OCI-LY7 (cell line): ENCODE measurements around the gene KRTAP10-3. TPM values are rescaled to one million over a fixed set of nuclear protein-coding genes. Genes with fewer than 3 reads are reported as not detected.

Source experiments
- BruUV-seq: library from RNA; stranded (reverse); fragments of 400-500 nt; replicated peaks from 2 replicates; lab custom pipeline; 2021; lab: Mats Ljungman, UMichigan
- CTCF ChIA-PET: fragments of 300-600 bp; sonication (Branson Sonifier 250); formaldehyde crosslinking; loops from one replicate; lab custom pipeline; 2022; ENCODE audit warnings: antibody characterized with exemption; ENCODE audit not compliant: unreplicated experiment; lab: Charles Lee
- POLR2A ChIA-PET: fragments of 300-600 bp; sonication (Branson Sonifier 250); formaldehyde crosslinking; loops from one replicate; lab custom pipeline; 2022; ENCODE audit warnings: antibody characterized with exemption; lab: Charles Lee
- DNase-seq: peaks from one replicate; pipeline ENCODE4 v3.0.0-alpha.2; 2015; ENCODE audit warnings: low spot score
- H2AFZ ChIP-seq: fragments of 200-600 bp; sonication (generic), shearing (Covaris generic); 2 replicates; pipeline ENCODE4 v1.6.1; 2014; ENCODE audit warnings: mild to moderate bottlenecking, antibody characterized with exemption, low read length, moderate library complexity
- H3K27ac ChIP-seq: fragments of 200-600 bp; sonication (generic); 2 replicates; pipeline ENCODE4 v1.5.1; 2014; ENCODE audit warnings: mixed run types, low read depth, mild to moderate bottlenecking, moderate library complexity, low read length, inconsistent platforms; ENCODE audit not compliant: poor library complexity, severe bottlenecking
- H3K36me3 ChIP-seq: fragments of 200-600 bp; sonication (generic); 2 replicates; pipeline ENCODE4 v1.6.1; 2014; ENCODE audit warnings: mild to moderate bottlenecking, antibody characterized with exemption, low read length, moderate library complexity, mixed read lengths; ENCODE audit not compliant: insufficient read depth
- H3K4me1 ChIP-seq: fragments of 200-600 bp; sonication (generic); 2 replicates; pipeline ENCODE4 v1.5.1; 2014; ENCODE audit warnings: mild to moderate bottlenecking, low read length; ENCODE audit not compliant: insufficient read depth, poor library complexity, severe bottlenecking
- H3K4me2 ChIP-seq: fragments of 200-600 bp; sonication (generic); 2 replicates; pipeline ENCODE4 v1.6.1; 2014; ENCODE audit warnings: mild to moderate bottlenecking, low read length
- H3K4me3 ChIP-seq: fragments of 200-600 bp; sonication (generic); 2 replicates; pipeline ENCODE4 v1.5.1; 2014; ENCODE audit warnings: mild to moderate bottlenecking, low read depth, low read length; ENCODE audit not compliant: poor library complexity, severe bottlenecking
- H3K79me2 ChIP-seq: fragments of 200-600 bp; sonication (generic); 2 replicates; pipeline ENCODE4 v1.6.1; 2016; ENCODE audit warnings: low read depth, mild to moderate bottlenecking, low read length, moderate library complexity, mixed read lengths; ENCODE audit not compliant: insufficient read depth
- H3K9me2 ChIP-seq: fragments of 200-600 bp; sonication (generic); 2 replicates; pipeline ENCODE4 v1.6.1; 2016; ENCODE audit warnings: mild to moderate bottlenecking, low read length, mixed read lengths; ENCODE audit not compliant: insufficient read depth
- H3K9me3 ChIP-seq: fragments of 200-600 bp; sonication (generic); 2 replicates; pipeline ENCODE4 v1.6.1; 2014; ENCODE audit warnings: mild to moderate bottlenecking, mixed run types, low read length, mixed read lengths
- H4K20me1 ChIP-seq: fragments of 200-600 bp; sonication (generic); 2 replicates; pipeline ENCODE4 v1.6.1; 2014; ENCODE audit warnings: mild to moderate bottlenecking, antibody characterized with exemption, low read length, moderate library complexity, mixed read lengths; ENCODE audit not compliant: insufficient read depth
- CTCF ChIP-seq: fragments of 200-600 bp; sonication (generic); conservative IDR thresholded peaks from 2 replicates; pipeline ENCODE4 v1.5.1; 2014; ENCODE audit warnings: mild to moderate bottlenecking, antibody characterized with exemption, low read length, moderate library complexity, mixed read lengths
- EZH2phosphoT487 ChIP-seq: fragments of 200-600 bp; sonication (generic); IDR thresholded peaks from 2 replicates; pipeline ENCODE4 v1.6.1; 2018; ENCODE audit warnings: low read depth, borderline replicate concordance, mild to moderate bottlenecking, mixed run types, antibody characterized with exemption, low read length, moderate library complexity, mixed read lengths
- intact Hi-C: fragments of 100-400 bp; cut with micrococcal nuclease; formaldehyde crosslinking; loops from one replicate; pipeline ENCODE4 v1.10.0; 2022; ENCODE audit not compliant: unreplicated experiment
- total RNA-seq, 2 experiments: library from RNA; depleted of rRNA in 1 of 2; stranded (reverse); fragments of >200 nt in 1 of 2; shearing (Covaris generic) in 1 of 2; gene quantifications; 2 replicates each; pipeline ENCODE4 v1.2.3, GENCODE V29; 2014 to 2022

Gene KRTAP10-3
- total RNA-seq, 2 experiments from 2014 or later = not detected

- Histone ChIP-seq H4K20me1 (no peaks in the 10 kb centered on the region), H2AFZ (no peak overlapping the region), H3K9me3 (no peaks in the 10 kb centered on the region), H3K4me2 (no peak overlapping the region), H3K9me2 (no peaks in the 10 kb centered on the region), H3K79me2 (no peaks in the 10 kb centered on the region), H3K36me3 (no peaks in the 10 kb centered on the region), H3K4me1 (no peaks in the 10 kb centered on the region), H3K27ac (no peak overlapping the region), H3K4me3 (no peak overlapping the region)
- TF ChIP-seq CTCF (no peak), EZH2phosphoT487 (no peak)
- CTCF ChIA-PET = no interaction called here
- POLR2A ChIA-PET = no interaction called here
- intact Hi-C loops = no loop called here
- BruUV-seq = no TSS peak
- DNase-seq = no peak
Measured at GRCh38 chr21:44568261-44568660, 9.7 kb upstream of the KRTAP10-3 start.

GRCh38 chr21:44567481-44568171, 9.0 kb upstream of the KRTAP10-3 start:
- no peak for TF ChIP-seq EZH2phosphoT487
- TF ChIP-seq CTCF = no peak
- no TSS peak for BruUV-seq
- intact Hi-C loops = no loop called here
- Histone ChIP-seq H3K4me1 (no peaks in the 10 kb centered on the region), H4K20me1 (no peaks in the 10 kb centered on the region), H3K36me3 (no peaks in the 10 kb centered on the region), H3K79me2 (no peaks in the 10 kb centered on the region), H3K9me2 (no peaks in the 10 kb centered on the region), H2AFZ (no peak overlapping the region), H3K4me2 (no peak overlapping the region), H3K4me3 (no peak overlapping the region), H3K27ac (no peak overlapping the region), H3K9me3 (no peaks in the 10 kb centered on the region)
- POLR2A ChIA-PET = no interaction called here
- CTCF ChIA-PET = no interaction called here
- DNase-seq = no peak

- POLR2A ChIA-PET = no interaction called here
- H3K4me2 ChIP-seq = no peak overlapping the region
- H3K27ac ChIP-seq = no peak overlapping the region
- no peak overlapping the region for H3K4me3 ChIP-seq
- intact Hi-C loops = no loop called here
- no peaks in the 10 kb centered on the region for H3K9me3 ChIP-seq
- H4K20me1 ChIP-seq = no peaks in the 10 kb centered on the region
- no peak for TF ChIP-seq CTCF
- DNase-seq = no peak
- CTCF ChIA-PET = no interaction called here
- H3K9me2 ChIP-seq = no peaks in the 10 kb centered on the region
- H2AFZ ChIP-seq = no peak overlapping the region
- H3K4me1 ChIP-seq = no peaks in the 10 kb centered on the region
- no peaks in the 10 kb centered on the region for H3K36me3 ChIP-seq
- no TSS peak for BruUV-seq
- H3K79me2 ChIP-seq = no peaks in the 10 kb centered on the region
Measured at GRCh38 chr21:44566403-44566802, 7.8 kb upstream of the KRTAP10-3 start.
